ACHN (cell line): ENCODE data around the gene SEMA3C.

ENCODE experiments used
- DNase-seq: peaks from one replicate; pipeline ENCODE4 v3.0.0-alpha.2; 2015
- in situ Hi-C: cut with HindIII; loops from 2 replicates; pipeline ENCODE4 v1.10.0; 2017; ENCODE audit warnings: low sequenced_read_pairs, low pct_ligation_motif_present, low pct_unique_long_range_greater_than_20kb

Gene SEMA3C

GRCh38 chr7:80699721-80700256 is 219.1 kb downstream of the SEMA3C start:
- in situ Hi-C loops, result loop anchor here (25.0 kb wide), 2 partner anchors 213 to 763 kb away; partner anchors contain the start of gene SEMA3C

GRCh38 chr7:80699045-80699638 is 219.7 kb downstream of the SEMA3C start:
- in situ Hi-C loops, result no loop called here
- DNase-seq, result peak; percentile 86

More at GRCh38 chr7:80699721-80700256, 219.1 kb downstream of the SEMA3C start:
- no peak for DNase-seq
